Measurements from ENCODE around the gene SCUBE2.

- no peak for TF ChIP-seq CTCF (IDR thresholded peaks at IDR 0.05)
- TF ChIP-seq ZSCAN18 (CRISPR knock-in tag; IDR thresholded peaks at IDR 0.05) = no peak
- no peak for TF ChIP-seq USF2 (CRISPR knock-in tag; IDR thresholded peaks at IDR 0.05)
- TF ChIP-seq NR3C1 (CRISPR knock-in tag; conservative IDR thresholded peaks at IDR 0.05; ENCODE audit: low read depth) = no peak
- TF ChIP-seq, protein P1, sequence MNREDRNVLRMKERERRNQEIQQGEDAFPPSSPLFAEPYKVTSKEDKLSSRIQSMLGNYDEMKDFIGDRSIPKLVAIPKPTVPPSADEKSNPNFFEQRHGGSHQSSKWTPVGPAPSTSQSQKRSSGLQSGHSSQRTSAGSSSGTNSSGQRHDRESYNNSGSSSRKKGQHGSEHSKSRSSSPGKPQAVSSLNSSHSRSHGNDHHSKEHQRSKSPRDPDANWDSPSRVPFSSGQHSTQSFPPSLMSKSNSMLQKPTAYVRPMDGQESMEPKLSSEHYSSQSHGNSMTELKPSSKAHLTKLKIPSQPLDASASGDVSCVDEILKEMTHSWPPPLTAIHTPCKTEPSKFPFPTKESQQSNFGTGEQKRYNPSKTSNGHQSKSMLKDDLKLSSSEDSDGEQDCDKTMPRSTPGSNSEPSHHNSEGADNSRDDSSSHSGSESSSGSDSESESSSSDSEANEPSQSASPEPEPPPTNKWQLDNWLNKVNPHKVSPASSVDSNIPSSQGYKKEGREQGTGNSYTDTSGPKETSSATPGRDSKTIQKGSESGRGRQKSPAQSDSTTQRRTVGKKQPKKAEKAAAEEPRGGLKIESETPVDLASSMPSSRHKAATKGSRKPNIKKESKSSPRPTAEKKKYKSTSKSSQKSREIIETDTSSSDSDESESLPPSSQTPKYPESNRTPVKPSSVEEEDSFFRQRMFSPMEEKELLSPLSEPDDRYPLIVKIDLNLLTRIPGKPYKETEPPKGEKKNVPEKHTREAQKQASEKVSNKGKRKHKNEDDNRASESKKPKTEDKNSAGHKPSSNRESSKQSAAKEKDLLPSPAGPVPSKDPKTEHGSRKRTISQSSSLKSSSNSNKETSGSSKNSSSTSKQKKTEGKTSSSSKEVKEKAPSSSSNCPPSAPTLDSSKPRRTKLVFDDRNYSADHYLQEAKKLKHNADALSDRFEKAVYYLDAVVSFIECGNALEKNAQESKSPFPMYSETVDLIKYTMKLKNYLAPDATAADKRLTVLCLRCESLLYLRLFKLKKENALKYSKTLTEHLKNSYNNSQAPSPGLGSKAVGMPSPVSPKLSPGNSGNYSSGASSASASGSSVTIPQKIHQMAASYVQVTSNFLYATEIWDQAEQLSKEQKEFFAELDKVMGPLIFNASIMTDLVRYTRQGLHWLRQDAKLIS (CRISPR knock-in tag; IDR thresholded peaks at IDR 0.05; ENCODE audit: borderline replicate concordance) = no peak
- no peak for TF ChIP-seq KAT7 (CRISPR knock-in tag; IDR thresholded peaks at IDR 0.05; ENCODE audit: borderline replicate concordance)
- no peak for TF ChIP-seq NFYB (CRISPR knock-in tag; conservative IDR thresholded peaks at IDR 0.05; ENCODE audit: low read depth)
- no peak for TF ChIP-seq SP1 (CRISPR knock-in tag; conservative IDR thresholded peaks at IDR 0.05)
- TF ChIP-seq ETV6 (CRISPR knock-in tag; IDR thresholded peaks at IDR 0.05) = no peak
- no peak for TF ChIP-seq MAX (CRISPR knock-in tag; IDR thresholded peaks at IDR 0.05)
These were observed 74.3 kb downstream of the SCUBE2 start for GRCh38 chr11:9016916-9017642.

All from WTC11 (cell line).